GM23338 (cell line): Measurements from ENCODE around the gene SIMC1. TPM values are rescaled to one million over a fixed set of nuclear protein-coding genes. Genes with fewer than 3 reads are reported as not detected.

Experiments used
- ATAC-seq: fragments of 200-7000 bp; cut with Tn5 transposase; 3 replicates; pipeline ENCODE4 v1.9.1; 2020
- DNase-seq: peaks from one replicate; pipeline ENCODE4 v3.0.0-alpha.2; 2015; ENCODE audit warnings: low spot score
- H2AFZ ChIP-seq: fragments of 200-600 bp; sonication (generic); 2 replicates; pipeline ENCODE4 v1.8.0; 2016; ENCODE audit warnings: antibody characterized with exemption, mild to moderate bottlenecking, moderate library complexity
- H3F3A ChIP-seq: fragments of 200-600 bp; sonication (generic); replicated peaks from 2 replicates; pipeline ENCODE4 v1.8.0; 2017; ENCODE audit warnings: antibody characterized with exemption, mixed run types, low read depth
- H3K27ac ChIP-seq: fragments of 200-600 bp; sonication (generic); 2 replicates; pipeline ENCODE4 v1.6.1; 2016; ENCODE audit warnings: low read depth
- H3K27me3 ChIP-seq: fragments of 200-600 bp; sonication (generic); 2 replicates; pipeline ENCODE4 v1.8.0; 2016; ENCODE audit warnings: mild to moderate bottlenecking, mixed run types, moderate library complexity; ENCODE audit not compliant: insufficient read depth
- H3K36me3 ChIP-seq: fragments of 200-600 bp; sonication (generic); 2 replicates; pipeline ENCODE4 v1.8.0; 2016; ENCODE audit warnings: mild to moderate bottlenecking; ENCODE audit not compliant: insufficient read depth
- H3K4me1 ChIP-seq: fragments of 200-600 bp; sonication (generic); 2 replicates; pipeline ENCODE4 v1.8.0; 2016; ENCODE audit warnings: mild to moderate bottlenecking, moderate library complexity; ENCODE audit not compliant: insufficient read depth
- H3K4me2 ChIP-seq: fragments of 200-600 bp; sonication (generic); 2 replicates; pipeline ENCODE4 v1.7.1; 2017; ENCODE audit warnings: mixed run types
- H3K4me3 ChIP-seq: fragments of 200-600 bp; sonication (generic); 2 replicates; pipeline ENCODE4 v1.6.1; 2016; ENCODE audit warnings: mixed run types
- H3K79me2 ChIP-seq: fragments of 200-600 bp; sonication (generic); replicated peaks from 2 replicates; pipeline ENCODE4 v1.8.0; 2017; ENCODE audit warnings: mild to moderate bottlenecking; ENCODE audit not compliant: insufficient read depth
- H3K9me2 ChIP-seq: fragments of 200-600 bp; sonication (generic); 2 replicates; pipeline ENCODE4 v1.8.0; 2017; ENCODE audit not compliant: insufficient read depth
- H4K20me1 ChIP-seq: fragments of 200-600 bp; sonication (generic); replicated peaks from 2 replicates; pipeline ENCODE4 v1.8.0; 2017; ENCODE audit warnings: mild to moderate bottlenecking; ENCODE audit not compliant: insufficient read depth
- H3K27ac Mint-ChIP-seq: 2 replicates; pipeline ENCODE4 v1.8.0; 2020; ENCODE audit warnings: inconsistent platforms, mild to moderate bottlenecking, moderate library complexity, mixed read lengths
- H3K27me3 Mint-ChIP-seq: 3 replicates; pipeline ENCODE4 v1.8.0; 2022; ENCODE audit warnings: low read depth, mild to moderate bottlenecking, moderate library complexity, mixed read lengths, inconsistent platforms; ENCODE audit not compliant: insufficient read depth, poor library complexity
- H3K36me3 Mint-ChIP-seq: 3 replicates; pipeline ENCODE4 v1.8.0; 2021; ENCODE audit warnings: low read depth, mild to moderate bottlenecking, inconsistent platforms, moderate library complexity, mixed read lengths
- H3K4me1 Mint-ChIP-seq: 3 replicates; pipeline ENCODE4 v1.8.0; 2020; ENCODE audit warnings: mild to moderate bottlenecking, inconsistent platforms, mixed read lengths
- H3K4me3 Mint-ChIP-seq: 3 replicates; pipeline ENCODE4 v1.8.0; 2021; ENCODE audit warnings: moderate library complexity, mild to moderate bottlenecking, inconsistent platforms, mixed read lengths
- H3K9me3 Mint-ChIP-seq: 3 replicates; pipeline ENCODE4 v1.8.0; 2020; ENCODE audit warnings: moderate library complexity, mild to moderate bottlenecking, inconsistent platforms, mixed read lengths
- CREB1 ChIP-seq: fragments of 250-450 bp; sonication (Bioruptor Pico); IDR thresholded peaks from 2 replicates; pipeline ENCODE4 v1.5.0; 2020; ENCODE audit warnings: low read depth, mild to moderate bottlenecking, moderate library complexity
- CTCF ChIP-seq, 2 experiments: fragments of 200-600 bp in 1 of 2; sonication (generic) in 1 of 2; conservative IDR thresholded peaks; 2 replicates each; pipeline versions ENCODE4 v1.5.1 to v1.6.1; 2016 to 2017; ENCODE audit warnings: antibody characterized with exemption in 2 of 2, low read depth in 2 of 2, mild to moderate bottlenecking in 2 of 2, moderate library complexity in 1 of 2
- EZH2 ChIP-seq: fragments of 200-600 bp; sonication (generic); IDR thresholded peaks from one replicate; pipeline ENCODE4 v1.8.0; 2017; ENCODE audit warnings: antibody characterized with exemption, mild to moderate bottlenecking, low read depth; ENCODE audit not compliant: unreplicated experiment
- EZH2phosphoT487 ChIP-seq: fragments of 200-600 bp; sonication (generic); IDR thresholded peaks from one replicate; pipeline ENCODE4 v1.8.1; 2018; ENCODE audit warnings: antibody characterized with exemption; ENCODE audit not compliant: unreplicated experiment
- JUNB ChIP-seq: IDR thresholded peaks from one replicate; pipeline ENCODE4 v1.6.1; 2016; ENCODE audit warnings: antibody characterized with exemption; ENCODE audit not compliant: unreplicated experiment
- POLR2AphosphoS5 ChIP-seq: IDR thresholded peaks from 2 replicates; pipeline ENCODE4 v1.6.1; 2016; ENCODE audit warnings: antibody characterized with exemption, low read depth
- ZNF331 ChIP-seq: fragments of 250-450 bp; sonication (Bioruptor Pico); IDR thresholded peaks from 2 replicates; pipeline ENCODE4 v1.5.0; 2020; ENCODE audit warnings: low read depth, mild to moderate bottlenecking, moderate library complexity
- ZNF462 ChIP-seq: fragments of 250-450 bp; sonication (Bioruptor Pico); IDR thresholded peaks from 2 replicates; pipeline ENCODE4 v1.5.0; 2020; ENCODE audit warnings: mild to moderate bottlenecking, moderate library complexity
- polyA plus RNA-seq: library from polyadenylated mRNA; unstranded; fragments of >200 nt; fragmentation: Nextera tagmentation; extraction: Ambion mirVana; gene quantifications from 2 replicates; pipeline ENCODE4 v1.2.1, GENCODE V29; 2016
- total RNA-seq: library from RNA; depleted of rRNA; stranded (reverse); fragments of >200 nt; shearing (Covaris generic); gene quantifications from 2 replicates; pipeline ENCODE4 v1.2.3, GENCODE V29; 2014
- TF ChIP-seq, protein P1 (sequence below): IDR thresholded peaks from one replicate; pipeline ENCODE4 v1.6.1; 2018; ENCODE audit warnings: antibody characterized with exemption; ENCODE audit not compliant: unreplicated experiment

Gene SIMC1
- total and polyA plus RNA-seq, 2 experiments from 2014 or later: 9.4 to 14.6 TPM

DNA sequence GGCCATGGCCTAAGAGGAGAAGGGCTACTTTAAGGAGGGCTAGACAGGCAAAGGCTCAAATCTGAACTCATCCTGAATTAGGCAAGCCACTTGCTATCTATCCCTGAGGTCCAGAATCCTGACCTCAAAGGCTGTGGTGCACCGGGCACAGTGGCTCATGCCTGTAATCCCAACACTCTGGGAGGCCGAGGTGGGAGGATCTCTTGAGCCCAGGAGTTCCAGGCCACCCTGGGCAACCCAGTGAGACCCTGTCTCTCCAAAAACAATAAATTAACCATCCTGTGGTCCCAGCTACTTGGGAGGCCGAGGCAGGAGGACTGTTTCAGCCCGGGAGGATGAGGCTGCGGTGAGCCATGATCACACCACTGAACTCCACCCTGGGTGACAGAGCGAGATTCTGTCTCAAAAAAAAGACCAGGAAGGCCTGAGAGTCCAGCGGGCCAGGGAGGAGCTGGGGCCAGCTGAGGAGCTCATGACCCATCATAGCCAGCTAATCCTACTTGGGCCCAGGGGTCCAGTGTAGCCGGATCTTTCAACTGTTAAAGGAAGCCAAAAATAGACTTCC is 146.2 kb downstream of the SIMC1 start (continued):
- no peak for TF ChIP-seq ZNF462 (CRISPR knock-in tag)
- TF ChIP-seq POLR2AphosphoS5: no peak
- TF ChIP-seq, protein P1, sequence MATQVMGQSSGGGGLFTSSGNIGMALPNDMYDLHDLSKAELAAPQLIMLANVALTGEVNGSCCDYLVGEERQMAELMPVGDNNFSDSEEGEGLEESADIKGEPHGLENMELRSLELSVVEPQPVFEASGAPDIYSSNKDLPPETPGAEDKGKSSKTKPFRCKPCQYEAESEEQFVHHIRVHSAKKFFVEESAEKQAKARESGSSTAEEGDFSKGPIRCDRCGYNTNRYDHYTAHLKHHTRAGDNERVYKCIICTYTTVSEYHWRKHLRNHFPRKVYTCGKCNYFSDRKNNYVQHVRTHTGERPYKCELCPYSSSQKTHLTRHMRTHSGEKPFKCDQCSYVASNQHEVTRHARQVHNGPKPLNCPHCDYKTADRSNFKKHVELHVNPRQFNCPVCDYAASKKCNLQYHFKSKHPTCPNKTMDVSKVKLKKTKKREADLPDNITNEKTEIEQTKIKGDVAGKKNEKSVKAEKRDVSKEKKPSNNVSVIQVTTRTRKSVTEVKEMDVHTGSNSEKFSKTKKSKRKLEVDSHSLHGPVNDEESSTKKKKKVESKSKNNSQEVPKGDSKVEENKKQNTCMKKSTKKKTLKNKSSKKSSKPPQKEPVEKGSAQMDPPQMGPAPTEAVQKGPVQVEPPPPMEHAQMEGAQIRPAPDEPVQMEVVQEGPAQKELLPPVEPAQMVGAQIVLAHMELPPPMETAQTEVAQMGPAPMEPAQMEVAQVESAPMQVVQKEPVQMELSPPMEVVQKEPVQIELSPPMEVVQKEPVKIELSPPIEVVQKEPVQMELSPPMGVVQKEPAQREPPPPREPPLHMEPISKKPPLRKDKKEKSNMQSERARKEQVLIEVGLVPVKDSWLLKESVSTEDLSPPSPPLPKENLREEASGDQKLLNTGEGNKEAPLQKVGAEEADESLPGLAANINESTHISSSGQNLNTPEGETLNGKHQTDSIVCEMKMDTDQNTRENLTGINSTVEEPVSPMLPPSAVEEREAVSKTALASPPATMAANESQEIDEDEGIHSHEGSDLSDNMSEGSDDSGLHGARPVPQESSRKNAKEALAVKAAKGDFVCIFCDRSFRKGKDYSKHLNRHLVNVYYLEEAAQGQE: no peak
- no peak for TF ChIP-seq ZNF331 (CRISPR knock-in tag)

DNA sequence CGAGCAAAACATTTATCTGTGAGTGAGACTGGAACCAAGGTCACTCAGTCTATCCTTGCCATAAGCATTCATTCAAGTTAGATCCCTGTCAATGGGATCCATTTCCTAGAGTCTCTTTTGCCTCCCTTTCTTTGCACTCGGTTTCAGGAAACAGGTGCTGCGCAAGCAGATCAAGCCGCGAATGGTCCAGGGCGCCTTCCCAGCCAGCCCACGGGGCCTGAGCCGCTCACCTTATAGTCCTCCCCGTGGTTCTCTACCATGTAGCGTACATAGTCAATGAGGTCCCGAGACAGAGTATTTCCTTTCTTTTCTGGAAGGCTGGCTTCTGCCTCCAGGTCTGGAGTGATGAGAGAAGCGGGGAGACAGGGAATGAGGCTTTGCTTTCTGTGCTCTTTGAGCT is 146.8 kb downstream of the SIMC1 start:
- H3K36me3 ChIP-seq: peaks cover 27% of the 10 kb centered on the region
- ATAC-seq (no peak), DNase-seq (no peak)
- no peaks in the 10 kb centered on the region for H3K9me2 ChIP-seq
- Mint-ChIP-seq H3K27me3 (peaks cover 14% of the 10 kb centered on the region), H3K36me3 (peaks cover 72% of the 10 kb centered on the region), H3K4me3 (no peak overlapping the region), H3K4me1 (peaks cover 16% of the 10 kb centered on the region), H3K9me3 (no peaks in the 10 kb centered on the region; the same call in 2 of the 3 replicates), H3K27ac (no peak overlapping the region)
- no peak overlapping the region for H2AFZ ChIP-seq
- peaks cover 33% of the 10 kb centered on the region for H3K79me2 ChIP-seq
- H3K4me1 ChIP-seq: peaks cover 9% of the 10 kb centered on the region; the same call in 1 of the 2 replicates
- no peak overlapping the region for H3K4me3 ChIP-seq
- peaks cover 18% of the 10 kb centered on the region; the same call in 1 of the 2 replicates for H3F3A ChIP-seq
- H4K20me1 ChIP-seq: peaks cover 21% of the 10 kb centered on the region
- H3K27ac ChIP-seq: no peak overlapping the region
- H3K4me2 ChIP-seq: no peak overlapping the region
- H3K27me3 ChIP-seq: no peaks in the 10 kb centered on the region
- no peak for TF ChIP-seq CREB1 (CRISPR knock-in tag)
- TF ChIP-seq, protein P1: no peak
- no peak for TF ChIP-seq EZH2phosphoT487
- TF ChIP-seq CTCF (conservative IDR thresholded peaks at IDR 0.05; ENCODE audit: low read depth in 2 of 2): no peak
- TF ChIP-seq JUNB: no peak
- TF ChIP-seq EZH2: no peak
- TF ChIP-seq ZNF331 (CRISPR knock-in tag): no peak
